Fibroblast of gingiva (primary cell): ENCODE results near the gene IPO8.
"Not testable (repeated sequence)": the region's sequence is repeated elsewhere in the genome, so short reads cannot be mapped to it uniquely, and the experiment has no call there.

ENCODE experiments used
- DNase-seq: peaks from one replicate; pipeline ENCODE4 v3.0.0-alpha.2; 2011; ENCODE audit warnings: low read depth

Gene IPO8

DNA sequence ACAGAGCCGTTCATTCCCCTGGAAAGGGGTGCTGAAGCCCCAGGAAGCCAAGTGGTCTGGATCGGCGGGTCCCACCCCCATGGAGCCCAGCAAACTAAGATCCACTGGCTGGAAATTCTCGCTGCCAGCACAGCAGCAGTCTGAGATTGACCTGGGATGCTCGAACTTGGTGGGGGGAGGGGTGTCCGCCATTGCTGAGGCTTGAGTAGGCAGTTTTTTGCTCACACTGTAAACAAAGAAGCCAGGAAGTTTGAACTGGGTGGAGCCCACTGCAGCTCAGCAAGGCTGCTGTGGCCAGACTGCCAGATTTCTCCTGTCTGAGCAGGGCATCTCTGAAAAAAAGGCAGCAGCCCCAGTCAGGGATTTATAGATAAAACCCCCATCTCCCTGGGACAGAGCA is 91.4 kb downstream of the IPO8 start:
- not testable (repeated sequence) for DNase-seq

DNA sequence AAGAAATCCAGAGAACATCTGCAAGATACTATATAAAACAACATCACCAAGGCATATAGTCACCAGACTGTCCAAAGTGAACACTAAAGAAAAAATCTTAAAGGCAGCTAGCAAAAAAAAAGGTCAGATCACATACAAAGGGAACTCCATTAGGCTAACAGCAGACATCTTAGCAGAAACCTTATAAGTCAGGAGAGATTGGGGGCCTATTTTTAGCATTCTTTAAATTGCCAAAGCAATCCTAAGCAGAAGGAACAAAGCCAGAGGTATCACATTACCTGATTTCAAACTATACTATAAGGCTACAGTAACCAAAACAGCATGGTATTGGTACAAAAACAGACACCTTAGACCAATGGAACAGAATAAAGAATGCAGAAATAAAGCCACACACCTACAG is 92.5 kb downstream of the IPO8 start:
- no peak for DNase-seq

DNA sequence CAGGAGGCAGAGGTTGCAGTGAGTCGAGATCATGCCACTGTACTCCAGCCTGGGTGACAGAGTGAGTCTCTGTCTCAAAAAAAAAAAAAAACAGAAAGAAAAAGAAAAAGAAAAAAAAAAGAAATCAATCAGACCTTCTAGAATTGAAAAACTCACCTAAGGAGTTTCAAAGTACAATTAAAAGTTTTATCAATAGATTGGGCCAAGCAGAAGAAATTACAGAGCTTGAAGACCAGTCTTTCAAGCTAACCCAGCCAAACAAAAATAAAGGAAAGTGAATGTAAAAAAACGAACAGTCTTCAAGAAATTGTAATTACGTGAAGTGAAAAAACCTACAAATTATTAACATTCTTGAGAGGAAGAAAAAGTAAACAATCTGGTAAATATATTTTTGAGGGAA is 93.0 kb downstream of the IPO8 start:
- no peak for DNase-seq

DNA sequence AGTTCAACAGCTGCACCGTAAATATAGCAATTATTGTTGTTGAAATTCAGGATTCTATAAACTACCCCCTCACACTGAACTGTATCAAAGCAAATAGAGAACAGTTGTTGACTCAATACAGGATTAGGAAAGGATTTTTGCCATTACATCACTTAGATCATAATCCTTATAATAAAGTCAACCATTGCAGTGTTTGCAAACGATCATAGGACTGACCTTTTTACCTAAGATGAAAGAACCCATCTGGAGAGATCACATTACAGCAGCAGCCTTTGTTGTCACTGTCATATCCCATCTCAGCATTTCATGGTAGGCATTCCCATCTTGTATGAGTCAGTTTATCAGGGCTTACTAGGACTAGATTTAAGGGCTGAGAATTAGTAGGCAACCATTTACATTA is 96.1 kb downstream of the IPO8 start:
- DNase-seq: no peak

DNA sequence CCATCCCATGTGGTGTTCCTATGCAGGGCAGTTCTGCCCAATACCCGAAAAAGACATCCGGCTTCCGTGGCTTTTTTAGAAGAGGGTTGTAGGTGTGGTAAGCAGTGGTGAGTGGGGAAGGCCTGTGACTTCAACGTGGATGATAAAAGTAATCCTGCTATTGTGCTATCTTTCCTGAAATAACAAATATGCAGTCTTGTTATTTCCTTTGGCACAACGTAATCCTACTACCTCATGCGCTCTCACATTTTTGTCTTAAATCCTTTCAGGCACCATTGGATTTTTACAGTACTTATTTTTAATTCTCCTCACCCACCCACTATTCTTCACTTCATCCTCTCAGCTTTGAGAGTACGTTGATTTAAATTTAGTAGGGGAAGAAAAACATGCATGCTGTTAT is 96.8 kb downstream of the IPO8 start:
- no peak for DNase-seq

DNA sequence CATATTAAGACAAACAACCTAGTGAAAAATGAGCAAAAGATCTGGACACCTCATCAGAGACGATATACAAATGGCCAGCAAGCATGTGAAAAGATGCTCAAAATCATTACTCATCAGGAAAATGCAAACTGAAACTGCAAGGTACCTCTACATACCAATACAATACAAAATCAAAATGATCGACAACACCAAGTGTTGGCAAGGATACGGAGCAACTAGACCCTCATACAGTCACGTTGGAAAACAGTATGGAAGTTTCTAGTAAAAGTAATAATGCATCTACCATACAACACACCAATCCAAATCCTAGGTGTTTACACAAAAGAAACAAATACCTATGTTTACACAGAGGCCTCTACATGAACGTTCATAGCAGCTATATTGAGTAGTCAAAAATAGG is 99.9 kb downstream of the IPO8 start:
- DNase-seq: no peak

DNA sequence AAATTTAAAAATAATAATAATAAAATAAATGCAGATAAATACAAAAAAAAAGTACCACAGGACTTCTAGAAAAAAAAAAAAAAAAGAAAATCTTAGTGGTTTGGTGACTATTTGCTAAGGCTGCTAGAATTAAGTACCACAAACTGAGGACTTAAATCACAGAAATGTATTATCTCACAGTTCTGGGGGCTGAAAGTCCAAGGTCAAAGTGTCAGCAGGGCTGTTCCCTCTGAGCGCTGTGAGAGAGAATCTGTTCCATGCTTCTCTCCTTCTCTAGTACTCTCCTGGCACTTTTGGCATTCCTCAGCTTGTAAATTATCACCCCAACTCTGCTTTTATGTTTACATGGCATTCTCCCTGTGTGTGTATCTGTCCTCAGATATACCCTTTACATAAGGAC is 101.2 kb downstream of the IPO8 start:
- no peak for DNase-seq

DNA sequence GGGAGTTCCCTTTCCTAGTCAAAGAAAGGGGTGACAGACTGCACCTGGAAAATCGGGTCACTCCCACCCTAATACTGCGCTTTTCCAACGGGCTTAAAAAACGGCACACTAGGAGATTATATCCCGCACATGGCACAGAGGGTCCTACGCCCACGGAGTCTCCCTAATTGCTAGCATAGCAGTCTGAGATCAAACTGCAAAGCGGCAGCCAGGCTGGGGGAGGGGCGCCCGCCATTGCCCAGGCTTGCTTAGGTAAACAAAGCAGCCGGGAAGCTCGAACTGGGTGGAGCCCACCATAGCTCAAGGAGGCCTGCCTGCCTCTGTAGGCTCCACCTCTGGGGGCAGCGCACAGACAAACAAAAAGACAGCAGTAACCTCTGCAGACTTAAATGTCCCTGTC is 107.1 kb downstream of the IPO8 start:
- DNase-seq: not testable (repeated sequence)

DNA sequence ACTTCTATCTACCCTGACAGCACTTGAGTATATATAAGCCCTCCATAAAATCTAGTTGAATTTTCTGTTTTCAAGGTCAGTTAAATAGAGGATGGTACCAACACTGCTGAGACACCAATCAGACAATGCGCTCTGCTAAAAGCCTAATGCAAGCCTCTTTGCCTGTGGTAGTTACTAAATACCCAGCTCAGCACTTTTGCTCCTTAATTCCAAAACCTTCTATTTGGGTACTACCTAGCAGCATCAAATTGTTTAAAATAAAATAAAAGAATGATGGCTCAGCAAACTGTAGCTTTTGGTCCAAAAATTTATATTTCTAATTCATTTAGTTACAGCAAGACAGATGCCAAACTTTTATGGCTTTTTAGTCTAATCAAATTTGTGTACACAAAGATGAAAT is 107.9 kb downstream of the IPO8 start:
- DNase-seq: no peak

DNA sequence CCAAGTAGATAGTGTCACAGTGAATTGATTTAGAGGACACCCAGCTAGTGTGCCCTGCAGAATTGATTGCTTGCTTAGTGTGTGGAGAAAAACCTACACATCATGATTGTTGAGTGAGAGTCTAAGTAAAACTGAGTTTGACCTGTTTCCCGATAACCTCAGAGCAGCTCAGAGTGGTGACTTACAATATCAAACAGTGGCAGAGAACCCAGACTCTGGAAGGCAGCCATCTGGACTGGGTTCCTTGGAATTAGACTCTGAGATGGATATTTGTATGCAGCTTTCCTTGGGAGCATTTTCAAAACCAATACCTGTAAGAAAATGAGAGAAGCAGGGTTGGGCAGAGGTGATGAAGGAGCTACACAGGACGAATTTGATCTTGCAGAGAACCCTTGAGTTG is 109.8 kb downstream of the IPO8 start:
- no peak for DNase-seq

DNA sequence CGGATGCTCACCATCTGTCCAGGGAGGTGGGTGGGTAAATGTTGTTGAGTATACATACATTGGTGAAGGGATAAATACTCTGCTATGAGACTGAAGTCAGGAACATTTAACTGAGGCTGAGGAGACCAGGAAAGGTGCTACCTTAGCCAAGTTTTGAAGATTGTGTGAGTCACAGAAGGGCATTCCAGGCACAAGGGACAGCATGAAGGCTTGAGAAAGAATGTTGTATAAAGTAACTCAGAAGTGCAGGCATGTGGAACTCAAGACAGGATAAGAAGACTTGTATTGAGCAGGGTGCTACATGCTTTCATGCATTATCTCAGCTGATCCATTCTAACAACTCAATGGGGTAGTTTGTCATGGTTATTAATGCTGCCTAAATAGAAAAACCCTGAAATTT is 112.7 kb downstream of the IPO8 start:
- DNase-seq: no peak

DNA sequence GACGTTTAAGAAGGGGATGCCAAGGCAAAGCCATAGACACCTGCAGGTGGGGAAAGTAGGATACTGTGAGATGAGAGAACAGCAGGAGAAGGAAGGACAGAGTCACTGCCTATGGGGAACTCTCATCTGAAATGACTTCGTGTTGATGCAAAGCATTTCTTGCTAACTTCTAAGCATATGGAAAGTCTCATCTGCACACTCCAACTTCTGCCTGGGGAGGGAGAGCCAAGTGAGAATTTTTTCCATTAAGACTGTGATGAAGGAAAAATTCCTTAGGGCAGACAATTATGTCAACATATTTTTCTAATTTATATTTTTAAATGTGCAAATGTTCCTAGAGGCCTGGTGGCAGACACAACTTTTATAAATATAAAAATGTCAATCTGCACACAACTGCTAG is 115.3 kb downstream of the IPO8 start:
- no peak for DNase-seq
